Liver (tissue), 9 donors: Measurements from ENCODE around the gene SIM2. TPM values are rescaled to one million over a fixed set of nuclear protein-coding genes. Genes with fewer than 3 reads are reported as not detected.

ENCODE experiments used
- DNase-seq: peaks from one replicate; pipeline ENCODE4 v3.0.0-alpha.2; 2017; ENCODE audit warnings: low spot score
- H3K27ac ChIP-seq, 2 donors: one replicate each; pipeline ENCODE4 v1.7.0; 2013; ENCODE audit warnings: inconsistent platforms in 2 of 2, low read length in 2 of 2, control low read depth in 1 of 2, low read depth in 1 of 2, mild to moderate bottlenecking in 1 of 2
- H3K27me3 ChIP-seq, 4 donors: one replicate each; pipeline versions ENCODE4 v1.6.1 to v1.7.0; 2013; ENCODE audit warnings: low read length in 3 of 4, inconsistent platforms in 1 of 4, mild to moderate bottlenecking in 1 of 4, moderate library complexity in 1 of 4; ENCODE audit not compliant: control insufficient read depth in 4 of 4, insufficient read depth in 4 of 4
- H3K36me3 ChIP-seq, 4 donors: one replicate each; pipeline versions ENCODE4 v1.6.1 to v1.7.0; 2013; ENCODE audit warnings: low read length in 3 of 4, mild to moderate bottlenecking in 3 of 4, low read depth in 1 of 4, moderate library complexity in 1 of 4; ENCODE audit not compliant: control insufficient read depth in 4 of 4, insufficient read depth in 3 of 4
- H3K4me1 ChIP-seq, 4 donors: one replicate each; pipeline versions ENCODE4 v1.6.1 to v1.7.0; 2013; ENCODE audit warnings: low read length in 3 of 4, mild to moderate bottlenecking in 3 of 4, moderate library complexity in 1 of 4; ENCODE audit not compliant: control insufficient read depth in 4 of 4, insufficient read depth in 4 of 4
- H3K4me3 ChIP-seq, 3 donors: one replicate each; pipeline versions ENCODE4 v1.6.1 to v1.7.0; 2013; ENCODE audit warnings: low read length in 3 of 3, control low read depth in 1 of 3, low read depth in 1 of 3, mild to moderate bottlenecking in 1 of 3
- H3K9ac ChIP-seq, 2 donors: one replicate each; pipeline ENCODE4 v1.7.0; 2013; ENCODE audit warnings: low read length in 2 of 2, mild to moderate bottlenecking in 2 of 2, moderate library complexity in 2 of 2, control low read depth in 1 of 2, low read depth in 1 of 2
- H3K9me3 ChIP-seq, 4 donors: one replicate each; pipeline versions ENCODE4 v1.6.1 to v1.7.0; 2013; ENCODE audit warnings: low read length in 3 of 4; ENCODE audit not compliant: control insufficient read depth in 4 of 4
- CTCF ChIP-seq: fragments of 150-350 bp; IDR thresholded peaks from 2 replicates; pipeline ENCODE4 v1.5.1; 2017; ENCODE audit warnings: improper control_type of control experiment, low read depth, low read length; ENCODE audit not compliant: missing input control
- EGR1 ChIP-seq, 2 donors: IDR thresholded peaks; 2 replicates each; pipeline ENCODE4 v1.6.1; 2016 to 2018; ENCODE audit warnings: antibody characterized with exemption in 2 of 2, low read depth in 2 of 2
- FOXA1 ChIP-seq: IDR thresholded peaks from 2 replicates; pipeline ENCODE4 v1.6.1; 2016; ENCODE audit warnings: antibody characterized with exemption
- FOXA2 ChIP-seq: IDR thresholded peaks from 2 replicates; pipeline ENCODE4 v1.6.1; 2016; ENCODE audit warnings: antibody characterized with exemption
- GABPA ChIP-seq, 2 donors: IDR thresholded peaks in 1 of 2; conservative IDR thresholded peaks in 1 of 2; 2 replicates each; pipeline ENCODE4 v1.6.1; 2016; ENCODE audit warnings: antibody characterized with exemption in 2 of 2, mild to moderate bottlenecking in 1 of 2, moderate library complexity in 1 of 2
- HNF4A ChIP-seq, 2 donors: conservative IDR thresholded peaks; 2 replicates each; pipeline ENCODE4 v1.6.1; 2016; ENCODE audit warnings: antibody characterized with exemption in 2 of 2, mild to moderate bottlenecking in 2 of 2
- HNF4G ChIP-seq: IDR thresholded peaks from 2 replicates; pipeline ENCODE4 v1.6.1; 2016; ENCODE audit warnings: antibody characterized with exemption
- JUND ChIP-seq, 2 donors: IDR thresholded peaks; 2 replicates each; pipeline ENCODE4 v1.6.1; 2016; ENCODE audit warnings: antibody characterized with exemption in 2 of 2
- NR2F2 ChIP-seq: IDR thresholded peaks from 2 replicates; pipeline ENCODE4 v1.6.1; 2016; ENCODE audit warnings: antibody characterized with exemption
- RAD21 ChIP-seq, 2 donors: IDR thresholded peaks; 2 replicates each; pipeline ENCODE4 v1.6.1; 2016; ENCODE audit warnings: antibody characterized with exemption in 2 of 2, mild to moderate bottlenecking in 2 of 2
- RXRA ChIP-seq, 2 donors: IDR thresholded peaks; 2 replicates each; pipeline ENCODE4 v1.6.1; 2017 to 2018; ENCODE audit warnings: antibody characterized with exemption in 2 of 2, mild to moderate bottlenecking in 1 of 2
- SP1 ChIP-seq: IDR thresholded peaks from 2 replicates; pipeline ENCODE4 v1.6.1; 2018; ENCODE audit warnings: antibody characterized with exemption, mild to moderate bottlenecking
- TAF1 ChIP-seq: conservative IDR thresholded peaks from 2 replicates; pipeline ENCODE4 v1.6.1; 2016; ENCODE audit warnings: antibody characterized with exemption, mild to moderate bottlenecking
- YY1 ChIP-seq: IDR thresholded peaks from 2 replicates; pipeline ENCODE4 v1.6.1; 2016; ENCODE audit warnings: antibody characterized with exemption, mild to moderate bottlenecking
- ZBTB33 ChIP-seq: IDR thresholded peaks from 2 replicates; pipeline ENCODE4 v1.6.1; 2016; ENCODE audit warnings: antibody characterized with exemption
- WGBS: extraction: QIAGEN DNeasy Blood & Tissue Kit; methylation state at CpG from one replicate; pipeline ENCODE4 v1.1.7; 2013; 5-methylcytosine and 5-hydroxymethylcytosine counted together
- polyA plus RNA-seq, 2 donors: library from polyadenylated mRNA; stranded (reverse) in 1 of 2; unstranded in 1 of 2; fragments of 200-250 nt in 1 of 2; fragments of >200 nt in 1 of 2; fragmentation: Nextera tagmentation in 1 of 2; extraction: Ambion mirVana in 1 of 2; gene quantifications; one replicate each; pipeline versions ENCODE4 v1.2.1 to v1.2.3, GENCODE V29; 2013 to 2015
- total RNA-seq, 2 donors: library from RNA; depleted of rRNA; stranded (reverse); fragments of >200 nt; gene quantifications; one replicate each; pipeline ENCODE4 v1.2.3, GENCODE V29; 2014
- TF ChIP-seq, protein P1 (sequence below): IDR thresholded peaks from 2 replicates; pipeline ENCODE4 v1.6.1; 2016; ENCODE audit warnings: antibody characterized with exemption, mild to moderate bottlenecking
- TF ChIP-seq, protein P2 (sequence below): IDR thresholded peaks from 2 replicates; pipeline ENCODE4 v1.6.1; 2016; ENCODE audit warnings: antibody characterized with exemption
- TF ChIP-seq, protein P3 (sequence below): IDR thresholded peaks from 2 replicates; pipeline ENCODE4 v1.6.1; 2016; ENCODE audit warnings: antibody characterized with exemption
- donor health status: healthy.
- donor health status: healthy.
- donor health status: healthy.
- donor health status: healthy.
- donor health status: healthy.

The SIM2 gene
- total and polyA plus RNA-seq, 4 donors = 0.19 TPM; not detected in 3

- no peaks in the 10 kb centered on the region for H3K27me3 ChIP-seq
- H3K36me3 ChIP-seq = no peaks in the 10 kb centered on the region
- WGBS = 86% methylated on average over 10 of the region's 10 CpGs
- H3K4me3 ChIP-seq = no peak overlapping the region
- H3K4me1 ChIP-seq = peaks cover 0 to 8% (median 5%) of the 10 kb centered on the region in 4 donors
- no peak for DNase-seq
- no peak overlapping the region for H3K27ac ChIP-seq
- no peaks in the 10 kb centered on the region for H3K9me3 ChIP-seq
- no peak overlapping the region for H3K9ac ChIP-seq
- TF ChIP-seq, protein P1, sequence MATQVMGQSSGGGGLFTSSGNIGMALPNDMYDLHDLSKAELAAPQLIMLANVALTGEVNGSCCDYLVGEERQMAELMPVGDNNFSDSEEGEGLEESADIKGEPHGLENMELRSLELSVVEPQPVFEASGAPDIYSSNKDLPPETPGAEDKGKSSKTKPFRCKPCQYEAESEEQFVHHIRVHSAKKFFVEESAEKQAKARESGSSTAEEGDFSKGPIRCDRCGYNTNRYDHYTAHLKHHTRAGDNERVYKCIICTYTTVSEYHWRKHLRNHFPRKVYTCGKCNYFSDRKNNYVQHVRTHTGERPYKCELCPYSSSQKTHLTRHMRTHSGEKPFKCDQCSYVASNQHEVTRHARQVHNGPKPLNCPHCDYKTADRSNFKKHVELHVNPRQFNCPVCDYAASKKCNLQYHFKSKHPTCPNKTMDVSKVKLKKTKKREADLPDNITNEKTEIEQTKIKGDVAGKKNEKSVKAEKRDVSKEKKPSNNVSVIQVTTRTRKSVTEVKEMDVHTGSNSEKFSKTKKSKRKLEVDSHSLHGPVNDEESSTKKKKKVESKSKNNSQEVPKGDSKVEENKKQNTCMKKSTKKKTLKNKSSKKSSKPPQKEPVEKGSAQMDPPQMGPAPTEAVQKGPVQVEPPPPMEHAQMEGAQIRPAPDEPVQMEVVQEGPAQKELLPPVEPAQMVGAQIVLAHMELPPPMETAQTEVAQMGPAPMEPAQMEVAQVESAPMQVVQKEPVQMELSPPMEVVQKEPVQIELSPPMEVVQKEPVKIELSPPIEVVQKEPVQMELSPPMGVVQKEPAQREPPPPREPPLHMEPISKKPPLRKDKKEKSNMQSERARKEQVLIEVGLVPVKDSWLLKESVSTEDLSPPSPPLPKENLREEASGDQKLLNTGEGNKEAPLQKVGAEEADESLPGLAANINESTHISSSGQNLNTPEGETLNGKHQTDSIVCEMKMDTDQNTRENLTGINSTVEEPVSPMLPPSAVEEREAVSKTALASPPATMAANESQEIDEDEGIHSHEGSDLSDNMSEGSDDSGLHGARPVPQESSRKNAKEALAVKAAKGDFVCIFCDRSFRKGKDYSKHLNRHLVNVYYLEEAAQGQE = no peak
- TF ChIP-seq YY1 (no peak), EGR1 (IDR thresholded peaks at IDR 0.05; ENCODE audit: low read depth in 2 of 2) (no peak), HNF4G (no peak), HNF4A (conservative IDR thresholded peaks at IDR 0.05) (no peak), NR2F2 (no peak), JUND (IDR thresholded peaks at IDR 0.05) (no peak), ZBTB33 (no peak), RXRA (IDR thresholded peaks at IDR 0.05) (no peak), FOXA1 (no peak), RAD21 (IDR thresholded peaks at IDR 0.05) (no peak), CTCF (no peak), TAF1 (no peak), GABPA (IDR thresholded peaks at IDR 0.05 in 1 of 2, conservative IDR thresholded peaks at IDR 0.05 in 1 of 2) (no peak), SP1 (no peak), FOXA2 (no peak)
- TF ChIP-seq, protein P2, sequence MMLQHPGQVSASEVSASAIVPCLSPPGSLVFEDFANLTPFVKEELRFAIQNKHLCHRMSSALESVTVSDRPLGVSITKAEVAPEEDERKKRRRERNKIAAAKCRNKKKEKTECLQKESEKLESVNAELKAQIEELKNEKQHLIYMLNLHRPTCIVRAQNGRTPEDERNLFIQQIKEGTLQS = no peak
- TF ChIP-seq, protein P3, sequence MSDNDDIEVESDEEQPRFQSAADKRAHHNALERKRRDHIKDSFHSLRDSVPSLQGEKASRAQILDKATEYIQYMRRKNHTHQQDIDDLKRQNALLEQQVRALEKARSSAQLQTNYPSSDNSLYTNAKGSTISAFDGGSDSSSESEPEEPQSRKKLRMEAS = no peak
Measured at GRCh38 chr21:36776981-36777617, 78.2 kb downstream of the SIM2 start.
